ENCODE data around the gene CYP46A1. TPM values are rescaled to one million over a fixed set of nuclear protein-coding genes. Genes with fewer than 3 reads are reported as not detected.

CYP46A1 gene
- total RNA-seq, 1 experiment from 2014 or later, result 0.59 TPM

DNA sequence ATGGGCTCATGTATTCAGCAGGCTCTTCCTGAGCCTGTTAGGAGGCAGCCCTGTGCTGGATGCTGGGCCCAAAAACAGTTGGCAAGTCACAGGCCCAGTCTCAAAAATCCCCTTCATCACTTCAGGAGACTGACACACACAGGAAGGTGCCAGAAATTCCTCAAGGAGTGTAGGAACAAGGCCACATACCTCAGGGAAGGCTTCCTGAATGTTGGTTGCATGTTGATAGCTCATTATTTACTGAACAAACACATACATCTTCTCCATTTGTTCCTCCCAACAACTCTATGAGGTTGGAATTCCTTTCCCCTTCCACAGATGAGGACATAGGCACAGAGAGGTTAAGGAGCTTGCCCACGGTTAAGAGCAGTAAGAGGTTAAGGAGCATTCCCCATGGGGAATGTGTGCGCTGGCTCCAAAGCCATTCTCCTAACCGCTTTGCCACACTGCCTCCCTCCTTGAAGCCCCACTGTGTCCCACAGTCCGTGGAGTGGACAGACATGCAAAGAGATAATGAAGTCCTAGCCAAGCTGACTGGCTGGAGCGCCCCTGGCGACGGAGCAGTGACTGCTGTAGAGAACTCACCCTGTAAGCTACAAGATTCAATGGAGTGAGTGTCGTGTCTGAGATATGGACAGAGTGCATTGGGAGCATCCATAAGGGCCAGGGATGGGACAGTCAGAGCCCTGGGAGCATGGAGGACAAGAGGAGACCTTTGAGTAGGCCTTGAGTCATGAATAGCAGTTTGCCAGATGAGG lies 35.9 kb upstream of the CYP46A1 start:
- H3K27me3 Mint-ChIP-seq (ENCODE audit: low read depth), result peaks cover 34% of the 10 kb centered on the region
- H3K4me1 Mint-ChIP-seq, result peaks cover 6 to 20% of the 10 kb centered on the region in 2 experiments
- H4K8ac ChIP-seq (replicated peaks; ENCODE audit: insufficient read length, low read depth, low read length), result no peak overlapping the region
- DNase-seq, result no peak
- no peaks in the 10 kb centered on the region for H3K9me3 Mint-ChIP-seq
- H3K23ac ChIP-seq (ENCODE audit: insufficient read length, low read depth, low read length), result no peak overlapping the region
- H3K4me1 ChIP-seq (ENCODE audit: insufficient read depth, low read length), result no peaks in the 10 kb centered on the region
- no peak overlapping the region for H3K27ac ChIP-seq (ENCODE audit: insufficient read length, low read depth, low read length)
- no peak overlapping the region for H2BK5ac ChIP-seq (ENCODE audit: insufficient read length, low read length)
- no peaks in the 10 kb centered on the region for H3K36me3 Mint-ChIP-seq (ENCODE audit: insufficient read depth in 1 of 3, low read depth in 3 of 3)
- no peak overlapping the region; a peak in 1 of 5 replicates for H3K4me3 Mint-ChIP-seq
- H3K18ac ChIP-seq (ENCODE audit: insufficient read length, low read depth, low read length), result no peak overlapping the region
- H4K91ac ChIP-seq (ENCODE audit: insufficient read length, low read depth, low read length), result no peak overlapping the region
- WGBS (ENCODE audit: extremely low coverage, insufficient read length, low lambda C conversion rate), result no CpG with 5 or more reads among the region's 8 CpGs
- H2BK120ac ChIP-seq (ENCODE audit: low read depth, low read length, poor library complexity, severe bottlenecking), result no peak overlapping the region
- H3K14ac ChIP-seq (ENCODE audit: insufficient read depth, low read length), result no peak overlapping the region
- H3K79me1 ChIP-seq (ENCODE audit: insufficient read depth, low read depth, low read length, poor library complexity, severe bottlenecking), result no peaks in the 10 kb centered on the region
- H3K56ac ChIP-seq (ENCODE audit: insufficient read length, low read depth, low read length), result no peak overlapping the region
- no peak overlapping the region for H2BK15ac ChIP-seq (ENCODE audit: low read depth, low read length)
- H3K27ac Mint-ChIP-seq, result no peak overlapping the region
- H2AK5ac ChIP-seq (ENCODE audit: insufficient read length, low read length), result no peak overlapping the region
- TF ChIP-seq CTCF (conservative IDR thresholded peaks at IDR 0.05), result no peak; the same call in 2 of the 3 replicates
- no peak overlapping the region for H3K4ac ChIP-seq (ENCODE audit: low read depth, low read length)
- H3T11ph ChIP-seq (ENCODE audit: low read length), result no peak overlapping the region
- H2BK12ac ChIP-seq (ENCODE audit: insufficient read length, low read depth, low read length), result no peak overlapping the region
- no peak overlapping the region for H4K5ac ChIP-seq (ENCODE audit: insufficient read length, low read depth, low read length)
- H4K20me1 ChIP-seq (ENCODE audit: control insufficient read depth, insufficient read depth, insufficient read length), result no peaks in the 10 kb centered on the region
- no peak overlapping the region for H3K4me2 ChIP-seq (ENCODE audit: insufficient read depth, insufficient read length, low read length)
- no peaks in the 10 kb centered on the region; the same call in 1 of the 2 replicates for H3K27me3 ChIP-seq (ENCODE audit: insufficient read depth, low read length)
- no peaks in the 10 kb centered on the region for H3K9me3 ChIP-seq (ENCODE audit: control insufficient read depth, low read depth, low read length)
- no peak overlapping the region for H2AFZ ChIP-seq (ENCODE audit: low read length)
- no peaks in the 10 kb centered on the region for H3K79me2 ChIP-seq (ENCODE audit: insufficient read depth, low read length)
- H3K9ac ChIP-seq (ENCODE audit: extremely low read depth, insufficient read length, low read length), result no peak overlapping the region
- no peak overlapping the region for H2BK20ac ChIP-seq (ENCODE audit: low read depth, low read length, poor library complexity, severe bottlenecking)
- peaks cover 4% of the 10 kb centered on the region for H3K23me2 ChIP-seq (ENCODE audit: insufficient read length, low read depth, low read length, poor library complexity, severe bottlenecking)

Measured in H9 (cell line).